Transverse colon (tissue), 4 donors: ENCODE measurements around the gene WFIKKN2.

ENCODE experiments used
- EP300 ChIP-seq: sonication (generic); formaldehyde crosslinking; IDR thresholded peaks from one replicate; pipeline ENCODE4 v1.6.1; 2017; ENCODE audit warnings: antibody characterized with exemption, low read depth
- POLR2AphosphoS5 ChIP-seq, 3 donors: sonication (generic); formaldehyde crosslinking; IDR thresholded peaks; one replicate each; pipeline ENCODE4 v1.6.1; 2016; ENCODE audit warnings: antibody characterized with exemption in 3 of 3
- TF ChIP-seq, protein P1 (sequence below), 5 experiments: fragments of 200-600 bp in 3 of 5; fragments of 450-650 bp in 2 of 5; sonication (generic) in 3 of 5; IDR thresholded peaks; 1 replicate in 2 of 5; 2 replicates in 3 of 5; pipeline ENCODE4 v1.5.1; 2016 to 2017; ENCODE audit warnings: antibody characterized with exemption in 5 of 5, inconsistent platforms in 3 of 5, mild to moderate bottlenecking in 2 of 5, moderate library complexity in 1 of 5

- TF ChIP-seq, protein P1, sequence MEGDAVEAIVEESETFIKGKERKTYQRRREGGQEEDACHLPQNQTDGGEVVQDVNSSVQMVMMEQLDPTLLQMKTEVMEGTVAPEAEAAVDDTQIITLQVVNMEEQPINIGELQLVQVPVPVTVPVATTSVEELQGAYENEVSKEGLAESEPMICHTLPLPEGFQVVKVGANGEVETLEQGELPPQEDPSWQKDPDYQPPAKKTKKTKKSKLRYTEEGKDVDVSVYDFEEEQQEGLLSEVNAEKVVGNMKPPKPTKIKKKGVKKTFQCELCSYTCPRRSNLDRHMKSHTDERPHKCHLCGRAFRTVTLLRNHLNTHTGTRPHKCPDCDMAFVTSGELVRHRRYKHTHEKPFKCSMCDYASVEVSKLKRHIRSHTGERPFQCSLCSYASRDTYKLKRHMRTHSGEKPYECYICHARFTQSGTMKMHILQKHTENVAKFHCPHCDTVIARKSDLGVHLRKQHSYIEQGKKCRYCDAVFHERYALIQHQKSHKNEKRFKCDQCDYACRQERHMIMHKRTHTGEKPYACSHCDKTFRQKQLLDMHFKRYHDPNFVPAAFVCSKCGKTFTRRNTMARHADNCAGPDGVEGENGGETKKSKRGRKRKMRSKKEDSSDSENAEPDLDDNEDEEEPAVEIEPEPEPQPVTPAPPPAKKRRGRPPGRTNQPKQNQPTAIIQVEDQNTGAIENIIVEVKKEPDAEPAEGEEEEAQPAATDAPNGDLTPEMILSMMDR (IDR thresholded peaks at IDR 0.05) = no peak
- no peak for TF ChIP-seq EP300
- TF ChIP-seq POLR2AphosphoS5 (IDR thresholded peaks at IDR 0.05) = no peak
Measured at GRCh38 chr17:50855708-50856330, 20.4 kb downstream of the WFIKKN2 start.
